Activated T-cell treated with anti-CD3 and anti-CD28 coated beads, Interleukin-2, amount 50 U/mL, for 72 hours (primary cell): ENCODE results near the gene C1GALT1. TPM values are rescaled to one million over a fixed set of nuclear protein-coding genes. Genes with fewer than 3 reads are reported as not detected.

Source experiments
- ATAC-seq, 2 donors: fragments of 150-1000 bp; cut with Tn5 transposase; replicated peaks in 1 of 2; 2 replicates each; pipeline ENCODE4 v1.10.0; 2021; ENCODE audit warnings: moderate library complexity in 2 of 2, mild to moderate bottlenecking in 1 of 2
- DNase-seq, 2 donors: peaks; one replicate each; pipeline ENCODE4 v3.0.0; 2021 to 2022; ENCODE audit warnings: mixed read lengths in 1 of 2
- H3K27ac Mint-ChIP-seq: one replicate; pipeline ENCODE4 v1.8.0; 2022; ENCODE audit warnings: mild to moderate bottlenecking, moderate library complexity, mixed read lengths
- H3K27me3 Mint-ChIP-seq: one replicate; pipeline ENCODE4 v1.8.0; 2022; ENCODE audit warnings: low read depth, mixed read lengths
- H3K36me3 Mint-ChIP-seq, 2 donors: one replicate each; pipeline ENCODE4 v1.8.0; 2022; ENCODE audit warnings: mixed read lengths in 2 of 2, mild to moderate bottlenecking in 1 of 2; ENCODE audit not compliant: insufficient read depth in 2 of 2
- H3K4me1 Mint-ChIP-seq: one replicate; pipeline ENCODE4 v1.8.0; 2022; ENCODE audit warnings: low read depth, mixed read lengths
- H3K4me3 Mint-ChIP-seq, 2 donors: one replicate each; pipeline ENCODE4 v1.8.0; 2022; ENCODE audit warnings: mild to moderate bottlenecking in 2 of 2, mixed read lengths in 2 of 2, moderate library complexity in 2 of 2
- H3K9me3 Mint-ChIP-seq, 2 donors: one replicate each; pipeline ENCODE4 v1.8.0; 2022; ENCODE audit warnings: mixed read lengths in 2 of 2
- total RNA-seq, 2 donors: library from RNA; stranded (reverse); gene quantifications; one replicate each; pipeline ENCODE4 v1.2.3, GENCODE V29; 2022

The C1GALT1 gene
- total RNA-seq, 2 donors from 2014 or later, result 31.0 to 31.8 TPM

DNA sequence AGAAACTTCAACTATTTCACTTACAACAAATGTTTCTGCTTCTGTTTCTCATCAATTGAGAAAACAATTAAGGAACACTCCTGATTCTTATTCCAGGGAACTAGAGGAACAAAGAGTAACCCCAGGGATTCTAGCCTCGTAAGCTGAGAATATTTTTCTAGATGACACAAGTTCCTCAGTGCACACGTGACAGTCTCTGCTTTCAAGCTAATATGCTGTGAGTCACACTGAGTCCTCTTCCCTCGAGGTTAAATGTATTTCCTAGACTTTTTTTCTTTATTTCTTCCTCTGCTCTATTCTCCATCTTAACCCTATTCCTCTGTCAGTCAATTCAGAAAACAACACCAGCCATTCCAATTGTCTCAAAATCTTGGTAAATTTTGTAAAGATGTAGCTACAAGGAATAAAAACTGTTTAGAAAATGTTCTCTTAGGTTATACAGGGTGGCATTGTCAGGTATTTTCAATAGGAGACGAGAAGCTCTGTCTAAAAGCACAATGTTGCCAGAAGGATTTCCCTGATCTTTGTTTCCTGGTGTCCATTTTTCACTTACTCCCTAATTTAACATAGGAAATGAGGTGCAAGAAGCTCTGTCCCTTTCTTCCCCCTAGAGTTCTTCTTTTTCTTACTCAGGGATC lies 5.8 kb upstream of the C1GALT1 start:
- DNase-seq (no peak), ATAC-seq (peak; percentile 44 to 46)
- Mint-ChIP-seq H3K27ac (peak overlapping the region; percentile 6), H3K27me3 (no peaks in the 10 kb centered on the region), H3K36me3 (peaks cover 5 to 9% of the 10 kb centered on the region in 2 donors), H3K9me3 (peaks cover 5 to 7% of the 10 kb centered on the region in 2 donors), H3K4me3 (peak overlapping the region in 1 of 2 donors; percentile 42), H3K4me1 (peaks cover 21% of the 10 kb centered on the region)

DNA sequence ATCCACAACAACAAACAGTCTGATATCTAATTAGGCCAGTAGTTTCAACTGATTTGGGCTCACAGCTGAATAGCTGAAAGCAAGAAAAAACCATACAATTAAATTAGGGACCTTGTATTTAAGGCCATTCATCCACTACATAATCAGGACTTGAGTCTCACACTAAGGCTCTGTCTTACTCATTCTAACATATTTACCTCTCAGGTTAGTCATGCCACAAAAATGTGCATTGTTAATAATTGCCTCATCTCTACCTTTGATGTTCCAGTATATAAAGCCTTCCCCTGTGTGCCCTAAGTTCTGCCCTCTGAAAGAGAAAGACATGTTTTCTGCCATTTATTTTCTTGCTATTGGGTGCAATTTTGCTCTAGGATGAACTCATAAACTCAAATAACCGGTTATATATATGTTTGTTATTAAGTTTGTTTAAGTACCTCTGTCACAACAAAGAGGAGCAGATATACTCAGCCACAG lies 5.3 kb upstream of the C1GALT1 start:
- H3K27ac Mint-ChIP-seq, result no peak overlapping the region

DNA sequence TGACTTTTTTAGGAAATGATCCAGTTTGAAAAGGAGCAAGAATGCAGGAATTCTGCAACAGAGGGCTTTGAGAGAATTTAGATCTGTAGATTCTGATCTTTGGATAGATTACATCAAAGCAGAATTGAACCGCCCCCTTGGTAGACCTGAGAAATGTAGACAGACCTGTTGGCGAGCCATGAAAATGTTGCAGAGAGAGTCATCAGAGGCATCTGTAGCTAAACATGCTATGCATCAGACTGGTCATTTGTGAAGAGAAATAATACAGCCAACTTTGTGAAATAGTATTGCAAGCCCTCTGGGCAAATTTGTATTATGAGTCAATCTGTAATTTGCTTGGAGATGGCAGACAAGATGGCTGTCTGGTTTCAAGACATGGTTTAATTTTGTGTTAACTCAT lies 4.3 kb upstream of the C1GALT1 start:
- Mint-ChIP-seq H3K9me3 (peaks cover 0 to 3% of the 10 kb centered on the region in 2 donors), H3K4me1 (peaks cover 21% of the 10 kb centered on the region), H3K27ac (no peak overlapping the region), H3K4me3 (no peak overlapping the region), H3K27me3 (no peaks in the 10 kb centered on the region), H3K36me3 (peaks cover 2 to 4% of the 10 kb centered on the region in 2 donors)
- no peak for DNase-seq
- no peak for ATAC-seq

More for the DNA sequence above, 5.3 kb upstream of the C1GALT1 start:
- Mint-ChIP-seq H3K27me3 (no peaks in the 10 kb centered on the region), H3K9me3 (peaks cover 4 to 6% of the 10 kb centered on the region in 2 donors), H3K36me3 (peaks cover 5 to 9% of the 10 kb centered on the region in 2 donors), H3K4me1 (peaks cover 21% of the 10 kb centered on the region), H3K4me3 (peak overlapping the region in 1 of 2 donors; percentile 42)
- DNase-seq (no peak), ATAC-seq (peak; percentile 54 to 62)

DNA sequence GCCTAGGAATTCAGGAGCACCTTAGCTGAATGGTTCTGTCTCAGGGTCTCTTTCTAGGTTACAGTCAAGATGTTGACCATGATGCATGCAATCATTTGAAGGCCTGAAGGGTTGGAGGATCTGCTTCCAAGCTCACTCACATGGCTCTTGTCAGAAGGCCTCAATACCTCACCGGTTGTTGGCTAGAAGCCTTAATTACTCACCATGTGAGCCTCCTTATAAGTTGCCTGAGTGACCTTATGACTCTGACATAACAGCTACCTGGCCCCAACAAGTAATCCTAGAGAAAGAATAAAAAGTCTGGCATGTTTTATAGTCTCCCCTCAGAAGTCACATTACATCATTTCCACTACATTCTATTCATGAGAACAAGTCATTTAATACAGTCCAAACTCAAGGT lies 3.4 kb upstream of the C1GALT1 start:
- ATAC-seq (no peak), DNase-seq (no peak)
- Mint-ChIP-seq H3K27ac (no peak overlapping the region), H3K4me3 (no peak overlapping the region), H3K4me1 (peaks cover 21% of the 10 kb centered on the region), H3K27me3 (no peaks in the 10 kb centered on the region), H3K9me3 (peaks cover 0 to 3% of the 10 kb centered on the region in 2 donors), H3K36me3 (peaks cover 0 to 4% of the 10 kb centered on the region in 2 donors)

DNA sequence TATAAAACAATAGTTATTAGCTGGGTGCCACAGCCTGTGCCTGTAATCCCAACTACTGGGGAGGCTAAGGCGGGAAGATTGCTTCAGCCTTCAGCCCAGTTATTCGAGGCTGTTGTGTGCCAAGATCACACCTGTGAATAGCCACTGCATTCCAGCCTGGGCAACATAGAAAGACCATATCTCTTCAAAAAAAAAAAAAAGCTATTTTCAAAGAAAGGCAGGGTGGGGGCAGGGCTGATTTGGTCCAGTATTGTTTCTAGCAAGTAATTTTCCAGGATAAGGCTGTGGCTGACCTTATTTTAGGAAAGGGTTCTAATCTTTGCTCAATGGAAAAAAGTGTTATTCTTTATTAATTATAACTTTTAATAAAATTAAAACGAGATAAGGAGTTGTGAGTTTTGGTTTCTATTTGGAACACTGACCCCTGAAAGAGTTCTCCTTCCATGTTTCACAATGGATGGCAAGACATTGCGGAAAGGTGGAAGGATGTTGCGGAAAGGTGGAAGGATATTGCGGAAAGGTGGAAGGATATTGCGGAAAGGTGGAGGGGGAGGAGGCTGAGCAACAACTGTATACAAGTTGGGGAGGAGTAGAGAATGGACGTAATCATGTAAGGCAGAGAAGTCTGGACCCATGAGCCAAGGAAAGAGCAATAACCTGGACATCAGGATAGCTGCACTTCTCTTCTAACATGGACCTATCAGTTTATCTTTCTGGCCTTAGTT lies 1.5 kb upstream of the C1GALT1 start:
- Mint-ChIP-seq H3K4me1 (peaks cover 38% of the 10 kb centered on the region), H3K9me3 (no peaks in the 10 kb centered on the region), H3K36me3 (peaks cover 0 to 1% of the 10 kb centered on the region in 2 donors), H3K4me3 (peak overlapping the region; percentile 90 to 97), H3K27me3 (no peaks in the 10 kb centered on the region), H3K27ac (peak overlapping the region; percentile 18)
- ATAC-seq, result no peak
- DNase-seq, result no peak

DNA sequence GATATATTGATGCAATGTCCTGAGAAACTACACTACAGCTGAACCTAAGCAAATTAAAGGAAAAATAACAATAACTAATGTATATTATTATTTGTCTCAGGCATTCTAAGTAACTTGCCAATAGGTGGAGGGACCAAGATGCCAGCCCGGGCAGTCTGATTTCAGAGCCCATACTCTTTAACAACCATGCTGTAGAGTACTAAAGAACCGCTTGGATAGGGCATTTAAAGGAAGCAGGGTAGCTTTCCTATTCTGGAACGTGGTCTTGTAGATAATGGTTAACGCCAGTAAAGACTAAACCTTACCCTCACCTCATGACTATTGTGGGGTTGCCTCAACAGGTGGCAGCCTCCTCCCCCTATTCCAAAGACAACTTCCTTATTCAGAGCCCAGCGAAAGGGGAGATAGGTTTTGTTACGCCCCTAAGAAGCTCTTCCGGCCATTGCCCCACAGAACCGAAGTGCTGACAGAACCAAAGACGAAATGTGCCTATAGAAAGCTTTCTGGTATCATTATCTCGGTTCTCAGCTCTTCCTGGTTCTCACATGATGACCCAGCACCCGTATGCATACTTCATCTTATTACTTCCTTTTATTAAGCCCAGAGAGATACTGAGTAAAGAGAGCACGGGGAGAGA lies 707 bp upstream of the C1GALT1 start:
- H3K36me3 Mint-ChIP-seq, result peaks cover 0 to 1% of the 10 kb centered on the region in 2 donors
- peak overlapping the region; percentile 99 for H3K27ac Mint-ChIP-seq
- H3K27me3 Mint-ChIP-seq, result no peaks in the 10 kb centered on the region
- no peaks in the 10 kb centered on the region for H3K9me3 Mint-ChIP-seq
- peaks cover 34% of the 10 kb centered on the region for H3K4me1 Mint-ChIP-seq
- ATAC-seq, result peak; percentile 18 to 45
- peak overlapping the region; percentile 90 to 97 for H3K4me3 Mint-ChIP-seq
- DNase-seq, result peak; percentile 37 to 47

DNA sequence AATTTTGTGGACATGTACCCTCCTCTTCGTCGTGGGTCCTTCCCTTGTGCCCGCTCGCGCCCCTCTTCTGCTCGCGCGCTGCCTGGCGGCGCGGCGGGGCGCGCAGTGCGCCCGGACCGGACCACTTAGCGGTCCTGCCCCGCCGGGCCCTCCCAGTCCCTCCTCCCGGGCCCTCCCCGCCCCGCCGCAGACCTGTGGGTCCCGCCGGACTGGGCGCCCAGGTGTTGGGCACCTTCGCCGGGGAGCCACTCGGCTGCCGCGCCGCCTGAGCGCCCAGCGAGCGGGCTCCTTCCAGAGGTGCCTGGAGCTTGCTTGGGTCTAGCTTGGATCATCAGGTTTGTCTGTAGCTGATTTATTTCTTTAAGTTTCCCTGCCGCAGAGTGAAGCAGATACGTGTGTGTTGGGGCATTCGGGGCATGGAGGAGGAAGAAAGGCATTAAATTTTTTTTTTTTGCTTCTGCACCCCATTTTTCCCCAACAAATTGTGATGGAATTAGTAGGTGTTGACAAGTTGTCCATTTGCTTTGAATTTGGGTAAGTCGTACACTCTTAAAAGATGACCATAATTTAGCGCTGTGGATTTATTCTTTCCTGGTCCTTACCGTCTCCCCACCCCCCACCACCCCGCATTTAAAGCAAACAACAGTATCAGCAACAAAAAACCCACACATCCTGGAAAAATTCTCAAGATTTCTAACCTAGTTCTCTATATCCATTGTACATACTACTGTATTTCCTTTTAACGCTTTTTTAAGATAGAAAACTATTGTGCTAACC lies 905 bp downstream of the C1GALT1 start:
- no peaks in the 10 kb centered on the region for H3K9me3 Mint-ChIP-seq
- peak overlapping the region; percentile 96 for H3K27ac Mint-ChIP-seq
- H3K4me3 Mint-ChIP-seq, result peak overlapping the region; percentile 88 to 97
- ATAC-seq (peak; percentile 36 to 38), DNase-seq (peak; percentile 51 to 67)
- peaks cover 0 to 1% of the 10 kb centered on the region in 2 donors for H3K36me3 Mint-ChIP-seq
- peaks cover 25% of the 10 kb centered on the region for H3K4me1 Mint-ChIP-seq
- H3K27me3 Mint-ChIP-seq, result no peaks in the 10 kb centered on the region

DNA sequence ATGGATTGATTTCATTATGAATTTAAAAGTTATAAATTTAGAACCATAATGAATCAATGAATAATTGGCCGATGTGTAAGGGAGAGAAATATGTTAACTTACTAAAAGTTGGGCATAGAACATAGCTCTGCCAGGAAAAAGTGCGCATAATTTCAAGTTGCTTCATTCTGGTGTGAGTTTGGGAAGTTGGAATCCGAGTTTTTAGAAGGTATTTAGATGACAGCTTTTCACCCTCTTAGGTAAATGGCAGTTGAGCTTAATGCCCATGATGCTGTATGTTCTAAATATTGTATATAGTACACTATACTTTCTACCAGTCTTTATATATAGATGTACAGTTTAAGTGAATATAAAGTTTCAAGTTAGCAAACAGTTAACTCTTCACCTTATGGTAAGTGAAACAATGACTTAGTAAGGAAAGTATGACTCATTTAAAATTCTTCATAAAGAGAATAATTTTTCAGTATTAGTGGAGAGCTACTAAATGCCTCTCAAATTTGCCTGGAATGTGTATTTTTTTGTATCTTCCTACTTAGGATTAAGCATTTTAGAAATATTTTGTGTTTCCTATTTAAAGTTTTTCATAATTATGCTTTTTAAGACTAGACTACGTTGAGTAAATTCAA lies 1.6 kb downstream of the C1GALT1 start:
- Mint-ChIP-seq H3K4me3 (peak overlapping the region; percentile 88 to 97), H3K27me3 (no peaks in the 10 kb centered on the region), H3K27ac (peak overlapping the region; percentile 96), H3K36me3 (peaks cover 0 to 1% of the 10 kb centered on the region in 2 donors), H3K9me3 (no peaks in the 10 kb centered on the region), H3K4me1 (peaks cover 31% of the 10 kb centered on the region)
- ATAC-seq (no peak), DNase-seq (no peak)

DNA sequence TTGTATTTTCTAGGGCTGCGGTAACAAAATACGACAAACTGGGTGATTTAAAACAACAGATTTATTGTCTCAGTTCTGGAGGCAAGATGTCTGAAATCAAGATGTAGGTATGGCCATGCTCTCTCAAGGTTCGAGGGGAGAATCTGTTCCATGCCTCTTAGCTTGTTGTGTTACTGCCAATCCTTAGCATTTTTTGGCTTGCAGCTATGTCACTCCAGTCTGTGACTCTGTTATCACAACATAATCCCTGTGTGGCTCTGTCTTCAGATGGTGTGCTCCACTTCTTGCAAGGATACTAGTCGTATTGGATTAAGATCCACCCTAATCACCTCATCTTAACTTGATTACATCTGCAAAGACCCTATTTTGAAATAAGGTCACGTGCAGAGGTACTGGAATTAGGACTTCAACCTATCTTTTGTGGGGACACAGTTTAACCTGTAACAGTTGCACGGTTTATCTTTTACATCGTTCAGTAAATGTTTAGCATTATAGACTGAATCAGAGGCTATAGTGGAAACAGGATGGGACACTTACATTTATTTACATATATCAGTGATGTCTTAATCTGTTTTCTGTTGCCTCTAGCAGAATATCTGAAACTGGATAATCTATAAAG lies 3.1 kb downstream of the C1GALT1 start:
- Mint-ChIP-seq H3K27me3 (no peaks in the 10 kb centered on the region), H3K4me1 (peaks cover 31% of the 10 kb centered on the region), H3K4me3 (peak overlapping the region in 1 of 2 donors; percentile 97), H3K9me3 (no peaks in the 10 kb centered on the region), H3K36me3 (peaks cover 0 to 1% of the 10 kb centered on the region in 2 donors), H3K27ac (no peak overlapping the region)
- DNase-seq (no peak), ATAC-seq (no peak)

DNA sequence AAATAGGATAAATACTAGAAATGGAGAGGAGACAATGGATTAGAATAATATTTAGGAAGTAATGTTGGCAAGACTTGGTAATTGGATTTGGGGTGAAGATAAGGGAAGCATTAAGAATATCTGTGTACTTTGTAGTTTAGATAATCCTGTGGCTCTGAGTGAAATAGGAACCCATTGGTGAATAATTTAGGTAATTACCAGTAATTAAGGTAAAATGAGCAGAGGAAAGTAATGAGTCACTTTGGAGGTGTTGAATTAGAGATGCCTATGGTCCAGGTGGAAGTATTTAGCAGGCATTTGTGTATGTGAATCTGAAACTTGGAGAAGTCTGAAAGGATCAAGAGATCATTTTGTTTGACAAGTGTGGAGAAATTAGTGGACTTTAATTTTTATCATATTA lies 5.7 kb downstream of the C1GALT1 start:
- Mint-ChIP-seq H3K27me3 (no peaks in the 10 kb centered on the region), H3K4me3 (no peak overlapping the region), H3K4me1 (peaks cover 35% of the 10 kb centered on the region), H3K27ac (no peak overlapping the region), H3K9me3 (peaks cover 3 to 5% of the 10 kb centered on the region in 2 donors), H3K36me3 (peaks cover 3 to 8% of the 10 kb centered on the region in 2 donors)
- ATAC-seq (peak; percentile 33 to 40), DNase-seq (no peak)

DNA sequence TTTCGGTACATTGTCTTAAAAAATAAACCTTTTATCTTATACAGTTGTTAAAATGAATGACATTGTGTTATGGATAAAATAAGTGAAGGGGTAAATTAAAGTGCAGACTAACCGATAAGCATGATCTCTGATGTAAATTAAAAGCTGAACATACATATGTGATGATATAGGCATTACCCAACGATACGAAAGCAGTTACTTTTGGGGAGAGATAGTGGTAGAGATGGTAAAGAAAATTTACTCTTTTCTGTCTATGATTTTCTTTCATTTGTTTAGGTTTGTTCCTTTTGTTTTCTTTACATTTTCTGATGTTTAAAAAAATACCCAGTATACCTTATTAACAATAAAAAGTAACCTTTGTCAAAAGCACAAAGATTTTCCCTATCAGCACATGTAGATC lies 6.4 kb downstream of the C1GALT1 start:
- peaks cover 3 to 8% of the 10 kb centered on the region in 2 donors for H3K9me3 Mint-ChIP-seq
- H3K36me3 Mint-ChIP-seq, result peaks cover 3 to 8% of the 10 kb centered on the region in 2 donors
- H3K4me1 Mint-ChIP-seq, result peaks cover 41% of the 10 kb centered on the region
- no peak overlapping the region for H3K27ac Mint-ChIP-seq
- DNase-seq (no peak), ATAC-seq (no peak)
- no peak overlapping the region for H3K4me3 Mint-ChIP-seq
- H3K27me3 Mint-ChIP-seq, result no peaks in the 10 kb centered on the region

DNA sequence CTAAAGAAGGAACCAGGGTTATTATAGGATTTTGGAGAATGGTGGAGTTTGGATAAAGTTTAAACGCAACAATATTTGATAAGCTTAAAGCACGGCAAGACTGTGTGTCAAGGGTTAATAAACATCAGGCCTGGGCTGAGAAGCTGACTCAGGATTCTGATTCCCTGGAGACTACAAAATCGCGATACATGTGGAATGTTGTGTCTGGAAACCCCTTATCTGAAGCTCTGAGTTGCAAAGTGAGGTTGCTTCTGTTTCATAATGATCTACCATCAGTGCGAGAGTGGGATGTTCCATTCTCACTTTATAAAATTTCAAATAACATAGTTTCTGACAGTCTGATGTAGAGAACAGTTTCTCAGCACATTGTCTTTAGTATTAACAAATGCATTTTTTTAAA lies 7.8 kb downstream of the C1GALT1 start:
- Mint-ChIP-seq H3K27ac (no peak overlapping the region), H3K9me3 (peaks cover 3 to 8% of the 10 kb centered on the region in 2 donors), H3K4me1 (peaks cover 45% of the 10 kb centered on the region), H3K27me3 (no peaks in the 10 kb centered on the region), H3K4me3 (no peak overlapping the region), H3K36me3 (peaks cover 3 to 8% of the 10 kb centered on the region in 2 donors)
- no peak for ATAC-seq
- no peak for DNase-seq
